ENCODE results near the gene SUPV3L1. TPM values are rescaled to one million over a fixed set of nuclear protein-coding genes. Genes with fewer than 3 reads are reported as not detected.
"Not testable (repeated sequence)": the region's sequence is repeated elsewhere in the genome, so short reads cannot be mapped to it uniquely, and the experiment has no call there.

Gene SUPV3L1
- 10 to 100 TPM; 32.9 to 49.4 (median 38.0) TPM for total RNA-seq
- polyA plus RNA-seq = 100 to 1,000 TPM in 1 of 2 donors, 10 to 100 TPM in 1; 23.8 to 139 TPM
- long read RNA-seq, donor 1, transcript SUPV3L1-201 (15 exons, 2,484 nt) = major isoform, 27 of 39 reads
- long read RNA-seq, donor 1, partial matches to known transcripts = 7 of 39 reads
- long read RNA-seq, donor 1, other reads (novel, unspliced or antisense) = 4 of 39 reads
- long read RNA-seq, donor 2, transcript SUPV3L1-201 (15 exons, 2,484 nt) = major isoform, 26 of 43 reads
- long read RNA-seq, donor 2, partial matches to known transcripts = 13 of 43 reads
- long read RNA-seq, donor 2, other reads (novel, unspliced or antisense) = 3 of 43 reads
- long read RNA-seq, donor 3, transcript SUPV3L1-201 (15 exons, 2,484 nt) = major isoform, 100 of 144 reads
- long read RNA-seq, donor 3, partial matches to known transcripts = 13 of 144 reads
- long read RNA-seq, donor 3, other reads (novel, unspliced or antisense) = 27 of 144 reads

DNA sequence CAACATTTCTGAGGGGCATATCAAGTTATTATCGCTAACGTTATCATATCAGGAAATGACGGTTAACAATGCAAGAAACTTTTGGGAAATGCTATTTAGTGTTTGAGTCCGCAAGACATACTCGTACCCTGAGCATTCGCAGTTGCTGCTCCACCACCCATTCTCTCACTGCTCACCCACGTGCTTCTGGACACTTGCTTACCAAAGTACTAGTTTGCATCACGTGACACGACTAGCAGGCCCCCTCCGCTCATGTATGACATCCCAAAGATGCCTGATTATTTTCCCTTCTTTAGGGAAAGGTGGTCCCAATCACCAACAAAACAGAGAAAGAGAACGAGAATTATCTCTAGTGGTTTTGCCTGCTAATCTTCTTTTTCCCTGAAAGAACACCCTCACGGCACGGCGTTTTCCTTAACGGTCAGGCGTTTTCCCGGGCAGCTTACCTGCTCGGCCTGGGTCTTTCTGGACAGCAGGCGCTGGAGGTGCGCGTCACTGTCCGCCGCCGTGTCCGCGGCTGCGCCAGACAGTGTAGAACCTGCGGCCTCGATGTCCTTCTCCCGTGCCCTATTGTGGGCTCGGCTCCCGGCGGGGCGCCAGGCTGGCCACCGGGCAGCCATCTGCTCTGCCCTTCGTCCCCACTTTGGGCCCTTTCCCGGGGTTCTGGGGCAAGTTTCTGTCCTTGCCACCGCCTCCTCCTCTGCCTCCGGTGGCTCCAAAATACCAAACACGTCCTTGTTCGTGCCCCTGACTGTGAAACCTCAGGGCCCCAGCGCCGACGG is at the start of gene SUPV3L1:
TSS of gene SUPV3L1 (plus strand) at position 492 of the 782 bp plus-strand sequence. CDS start at position 550, 58 bp downstream.
- intact Hi-C loops (cut with DNase I) = loop anchor here in 2 of 10 donors (5.0 to 10.0 kb wide), 2 partner anchors 58 to 185 kb away; partner anchors contain the start of gene VPS26A (in 1 of the 2)
- TF ChIP-seq, protein P1, sequence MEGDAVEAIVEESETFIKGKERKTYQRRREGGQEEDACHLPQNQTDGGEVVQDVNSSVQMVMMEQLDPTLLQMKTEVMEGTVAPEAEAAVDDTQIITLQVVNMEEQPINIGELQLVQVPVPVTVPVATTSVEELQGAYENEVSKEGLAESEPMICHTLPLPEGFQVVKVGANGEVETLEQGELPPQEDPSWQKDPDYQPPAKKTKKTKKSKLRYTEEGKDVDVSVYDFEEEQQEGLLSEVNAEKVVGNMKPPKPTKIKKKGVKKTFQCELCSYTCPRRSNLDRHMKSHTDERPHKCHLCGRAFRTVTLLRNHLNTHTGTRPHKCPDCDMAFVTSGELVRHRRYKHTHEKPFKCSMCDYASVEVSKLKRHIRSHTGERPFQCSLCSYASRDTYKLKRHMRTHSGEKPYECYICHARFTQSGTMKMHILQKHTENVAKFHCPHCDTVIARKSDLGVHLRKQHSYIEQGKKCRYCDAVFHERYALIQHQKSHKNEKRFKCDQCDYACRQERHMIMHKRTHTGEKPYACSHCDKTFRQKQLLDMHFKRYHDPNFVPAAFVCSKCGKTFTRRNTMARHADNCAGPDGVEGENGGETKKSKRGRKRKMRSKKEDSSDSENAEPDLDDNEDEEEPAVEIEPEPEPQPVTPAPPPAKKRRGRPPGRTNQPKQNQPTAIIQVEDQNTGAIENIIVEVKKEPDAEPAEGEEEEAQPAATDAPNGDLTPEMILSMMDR (IDR thresholded peaks at IDR 0.05) = no peak

DNA sequence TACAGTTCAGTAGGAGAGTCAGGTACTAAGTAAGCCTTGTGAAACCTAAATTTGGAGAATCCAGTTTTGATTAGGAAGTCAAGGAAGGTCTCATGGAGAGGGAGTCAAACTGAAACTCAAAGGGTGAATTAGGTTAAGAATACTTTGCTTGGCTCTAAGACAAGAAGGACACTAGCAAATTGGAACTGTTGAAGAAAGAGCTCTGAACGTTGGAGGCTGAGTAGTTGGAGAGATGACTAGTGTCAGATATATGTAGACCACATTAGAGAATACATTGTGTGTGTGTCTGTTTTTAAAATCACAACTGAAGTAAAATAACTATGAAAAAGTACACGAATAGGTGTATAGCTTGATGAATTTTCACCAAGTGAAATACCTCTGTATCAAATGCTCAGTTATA is 49.8 kb upstream of the SUPV3L1 start:
- ATAC-seq = no peak
- no peak overlapping the region for H3K27ac ChIP-seq
- H3K9me3 ChIP-seq = no peaks in the 10 kb centered on the region
- H3K4me1 ChIP-seq = peaks cover 0 to 49% (median 31%) of the 10 kb centered on the region in 9 donors
- intact Hi-C loops (cut with DNase I) = no loop called here
- DNase-seq = no peak
- 39 to 44% methylated on average over 2 of the region's 2 CpGs for WGBS, 2 donors
- peaks cover 0 to 29% (median 8%) of the 10 kb centered on the region in 9 donors for H3K36me3 ChIP-seq
- TF ChIP-seq, protein P1 (IDR thresholded peaks at IDR 0.05) = no peak
- no peaks in the 10 kb centered on the region for H3K27me3 ChIP-seq
- H3K4me3 ChIP-seq = no peak overlapping the region

More for the DNA sequence above, at the start of gene SUPV3L1:
- Histone ChIP-seq H3K36me3 (peaks cover 0 to 26% (median 0%) of the 10 kb centered on the region in 9 donors), H3K4me1 (peaks cover 0 to 36% (median 27%) of the 10 kb centered on the region in 9 donors), H3K27me3 (no peaks in the 10 kb centered on the region), H3K27ac (peak within 1 kb of the TSS; percentile 80 to 95 (median 92)), H3K4me3 (peak within 1 kb of the TSS; percentile 60 to 98 (median 85)), H3K9me3 (no peaks in the 10 kb centered on the region)
- WGBS, 2 donors = 0 to 1% methylated on average over 44 of the region's 44 CpGs
- peak; percentile 86 to 95 for DNase-seq
- ATAC-seq = peak; percentile 96 to 99 (median 97)

DNA sequence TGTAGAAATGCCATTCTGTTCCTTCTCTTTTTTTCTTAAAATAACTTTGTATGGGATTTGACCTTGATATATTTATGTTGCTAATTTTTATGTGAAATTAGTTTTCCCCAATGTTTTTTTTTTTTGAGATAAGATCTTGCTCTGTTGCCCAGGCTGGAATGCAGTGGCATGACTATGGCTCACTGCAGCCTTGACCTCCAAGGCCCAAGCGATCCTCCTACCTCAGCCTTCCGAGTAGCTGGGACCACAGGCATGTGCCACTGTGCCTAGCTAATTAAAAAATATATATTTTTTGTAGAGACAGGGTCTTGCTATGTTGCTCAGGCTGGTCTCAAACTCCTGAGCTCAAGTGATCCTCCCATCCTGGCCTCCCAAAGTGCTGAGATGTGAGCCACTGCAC is 40.1 kb upstream of the SUPV3L1 start:
- ATAC-seq (no peak), DNase-seq (no peak)
- Histone ChIP-seq H3K4me3 (no peak overlapping the region), H3K27me3 (no peaks in the 10 kb centered on the region), H3K4me1 (no peaks in the 10 kb centered on the region), H3K9me3 (no peaks in the 10 kb centered on the region), H3K27ac (no peak overlapping the region), H3K36me3 (peaks cover 0 to 44% (median 8%) of the 10 kb centered on the region in 9 donors)
- 92 to 96% methylated on average over 2 of the region's 2 CpGs for WGBS, 2 donors
- TF ChIP-seq, protein P1 (IDR thresholded peaks at IDR 0.05) = no peak
- intact Hi-C loops (cut with DNase I) = no loop called here

DNA sequence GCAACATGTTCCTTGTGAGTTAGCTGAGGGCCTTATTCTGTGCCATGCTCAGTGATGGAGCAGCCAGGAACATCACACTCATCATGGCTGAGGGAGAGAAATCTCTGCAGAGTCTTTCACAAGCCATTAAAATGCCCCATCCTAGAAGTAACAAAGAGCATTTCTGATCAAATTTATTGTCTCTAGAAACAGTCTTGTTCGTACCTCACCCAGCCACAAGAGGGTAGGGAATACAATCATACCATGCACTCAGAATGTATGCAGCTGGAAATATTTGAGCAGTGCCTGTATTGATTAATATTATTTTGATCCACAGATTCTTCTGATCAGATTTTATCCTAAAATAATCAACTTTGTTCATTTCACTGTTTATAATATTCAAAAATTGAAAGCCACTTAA is 38.7 kb upstream of the SUPV3L1 start:
- H3K4me1 ChIP-seq = no peaks in the 10 kb centered on the region
- TF ChIP-seq, protein P1 (IDR thresholded peaks at IDR 0.05) = no peak
- no peak for ATAC-seq
- intact Hi-C loops (cut with DNase I) = no loop called here
- no peaks in the 10 kb centered on the region for H3K9me3 ChIP-seq
- no peak overlapping the region for H3K27ac ChIP-seq
- 79 to 82% methylated on average over 1 of the region's 1 CpG for WGBS, 2 donors
- H3K4me3 ChIP-seq = no peak overlapping the region
- no peaks in the 10 kb centered on the region for H3K27me3 ChIP-seq
- no peak for DNase-seq
- peaks cover 0 to 31% (median 6%) of the 10 kb centered on the region in 9 donors for H3K36me3 ChIP-seq

DNA sequence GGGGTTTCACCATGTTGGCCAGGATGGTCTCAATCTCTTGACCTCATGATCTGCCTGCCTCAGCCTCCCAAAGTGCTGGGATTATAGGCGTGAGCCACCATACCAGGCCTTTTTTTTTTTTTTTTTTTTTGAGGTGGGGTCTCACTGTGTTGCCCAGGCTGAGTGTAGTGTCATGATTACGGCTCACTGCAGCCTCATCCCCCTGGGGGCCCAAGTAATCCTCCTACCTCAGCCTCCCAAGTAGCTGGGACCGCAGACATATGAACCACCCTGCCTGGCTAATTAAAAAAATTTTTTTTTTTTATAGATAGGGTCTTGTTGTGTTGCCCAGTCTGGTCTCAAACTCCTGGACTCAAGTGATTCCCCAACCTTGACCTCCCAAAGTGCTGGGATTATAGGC is 38.0 kb upstream of the SUPV3L1 start:
- ATAC-seq; H3K27ac ChIP-seq; intact Hi-C loops (cut with DNase I); H3K4me1 ChIP-seq; H3K9me3 ChIP-seq; H3K4me3 ChIP-seq; DNase-seq; H3K27me3 ChIP-seq: not testable (repeated sequence)
- H3K36me3 ChIP-seq = peaks cover 0 to 23% (median 6%) of the 10 kb centered on the region in 9 donors
- WGBS, 2 donors = 98 to 99% methylated on average over 2 to 3 of the region's 3 CpGs
